AG08395 (cell line): ENCODE measurements around the gene BRAF.
A peak's percentile ranks its signal among the peaks of the same experiment; 100 is the strongest.
"Not testable (repeated sequence)": the region's sequence is repeated elsewhere in the genome, so short reads cannot be mapped to it uniquely, and the experiment has no call there.

Experiments
- DNase-seq: peaks from one replicate; pipeline ENCODE4 v3.0.0; 2012; ENCODE audit warnings: mixed read lengths, low spot score

Gene BRAF

DNA sequence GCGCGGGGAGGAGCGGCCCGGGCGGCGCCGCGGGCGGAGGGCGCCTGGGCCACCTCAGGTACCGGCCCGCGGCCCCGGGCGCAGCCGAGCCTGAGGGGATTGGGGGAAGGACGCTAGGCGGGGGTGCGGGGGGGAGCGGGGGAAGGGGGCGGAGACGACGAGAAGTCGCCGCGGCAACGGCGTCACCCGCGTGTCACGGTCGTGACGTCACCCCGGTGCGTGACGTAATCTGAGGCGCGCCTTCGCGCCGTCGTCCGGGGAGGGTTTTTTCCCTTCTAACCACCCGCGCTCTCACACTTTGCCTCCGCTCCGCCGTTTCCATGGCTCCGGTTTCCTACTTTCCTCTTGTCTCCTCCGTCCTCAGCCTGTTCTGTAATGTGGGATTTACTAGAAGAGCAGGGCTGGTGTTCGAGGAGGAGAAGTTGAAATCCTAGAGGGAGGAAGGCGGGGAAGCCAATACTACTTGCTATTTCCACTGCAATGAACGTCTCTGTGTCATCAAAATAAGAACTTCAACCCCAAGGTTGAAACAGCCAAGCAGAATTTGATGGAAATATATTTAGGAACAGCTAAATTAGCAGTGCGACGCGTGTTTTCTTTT, at the start of gene BRAF:
BRAF (minus strand) TSS at position 109 of the 601 bp plus-strand sequence. CDS start 226 bp downstream, outside the sequence.
- peak; percentile 94 for DNase-seq

DNA sequence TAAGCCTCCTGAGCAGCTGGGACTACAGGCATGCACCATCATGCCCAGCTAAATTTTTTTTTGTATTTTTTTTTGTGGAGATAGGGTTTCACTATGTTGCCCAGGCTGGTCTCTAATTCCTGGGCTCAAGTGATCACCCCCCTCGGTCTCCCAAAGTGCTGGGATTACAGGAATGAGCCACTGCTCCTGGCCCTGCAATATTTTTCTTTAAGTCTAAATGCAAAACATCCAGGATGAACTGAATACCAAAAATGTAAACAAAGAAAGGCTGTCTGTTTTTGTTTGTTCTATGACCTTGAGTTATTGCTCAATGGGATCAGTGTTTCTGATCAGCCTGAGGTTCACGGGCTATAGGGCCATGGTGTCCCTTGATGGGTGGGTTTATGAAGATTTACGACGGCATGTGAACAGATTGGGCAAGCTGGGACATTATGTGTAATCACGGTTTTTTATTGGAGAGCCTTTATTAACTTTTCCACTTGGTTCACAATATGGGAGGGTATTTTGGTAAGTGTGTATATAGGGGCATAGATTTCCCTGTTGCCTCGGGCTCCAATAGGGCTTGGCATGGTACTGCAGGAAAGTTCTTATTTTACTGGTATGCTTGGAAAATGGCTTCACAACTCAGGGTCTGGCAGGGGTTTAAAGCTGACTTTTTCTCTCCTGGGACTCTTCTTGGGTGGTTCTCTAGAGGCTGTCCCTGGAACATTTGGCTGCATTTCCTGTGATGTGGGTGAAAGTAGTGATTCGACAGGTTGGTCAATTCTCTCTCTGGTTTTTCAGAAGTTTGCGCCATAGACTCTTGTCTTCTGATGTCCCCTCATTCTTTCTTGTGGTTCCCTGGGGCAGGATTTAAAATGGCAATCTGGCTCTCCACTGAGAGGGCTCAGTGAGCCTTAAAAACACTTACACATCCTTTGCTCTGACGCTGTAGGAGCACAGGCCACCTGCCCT, 48.4 kb upstream of the BRAF start:
- no peak for DNase-seq

DNA sequence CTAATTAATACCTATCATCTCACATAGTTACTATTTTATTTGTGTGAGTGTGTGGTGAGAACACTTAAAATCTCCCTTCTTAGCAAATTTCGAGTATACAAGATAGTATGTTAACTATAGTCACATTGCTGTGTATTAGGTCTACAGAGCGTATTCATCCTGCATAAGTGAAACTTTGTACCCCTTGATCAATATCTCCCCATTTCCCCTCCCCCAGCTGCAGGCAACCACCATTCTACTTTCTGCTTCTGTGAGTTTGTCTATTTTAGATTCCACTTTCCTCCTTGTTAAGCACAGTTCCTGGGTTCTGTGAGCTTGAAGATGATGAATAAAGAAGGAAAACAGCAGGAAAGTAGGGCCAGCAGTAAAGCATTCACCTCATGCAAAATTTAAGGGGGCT, 47.6 kb upstream of the BRAF start:
- DNase-seq: no peak

DNA sequence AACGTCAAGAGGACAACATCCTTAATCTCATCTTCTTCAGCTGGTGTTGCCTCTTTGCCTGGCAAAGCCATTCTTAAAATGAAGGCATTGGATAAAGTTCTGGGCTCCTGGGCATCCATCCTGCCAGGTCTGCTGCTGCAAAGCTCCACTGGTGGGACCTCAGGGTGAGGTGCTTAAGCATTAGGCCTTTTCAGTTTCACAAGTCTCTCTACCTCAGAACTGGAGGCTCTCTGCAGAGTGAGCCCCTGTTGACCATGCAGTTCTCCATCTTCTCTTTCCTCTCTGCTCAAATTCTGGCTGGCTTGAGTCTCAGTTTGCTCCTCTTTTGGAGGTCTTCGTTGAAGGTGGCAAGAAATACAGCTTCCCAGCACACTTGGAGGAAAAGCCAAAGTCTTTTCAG, 42.7 kb upstream of the BRAF start:
- no peak for DNase-seq

DNA sequence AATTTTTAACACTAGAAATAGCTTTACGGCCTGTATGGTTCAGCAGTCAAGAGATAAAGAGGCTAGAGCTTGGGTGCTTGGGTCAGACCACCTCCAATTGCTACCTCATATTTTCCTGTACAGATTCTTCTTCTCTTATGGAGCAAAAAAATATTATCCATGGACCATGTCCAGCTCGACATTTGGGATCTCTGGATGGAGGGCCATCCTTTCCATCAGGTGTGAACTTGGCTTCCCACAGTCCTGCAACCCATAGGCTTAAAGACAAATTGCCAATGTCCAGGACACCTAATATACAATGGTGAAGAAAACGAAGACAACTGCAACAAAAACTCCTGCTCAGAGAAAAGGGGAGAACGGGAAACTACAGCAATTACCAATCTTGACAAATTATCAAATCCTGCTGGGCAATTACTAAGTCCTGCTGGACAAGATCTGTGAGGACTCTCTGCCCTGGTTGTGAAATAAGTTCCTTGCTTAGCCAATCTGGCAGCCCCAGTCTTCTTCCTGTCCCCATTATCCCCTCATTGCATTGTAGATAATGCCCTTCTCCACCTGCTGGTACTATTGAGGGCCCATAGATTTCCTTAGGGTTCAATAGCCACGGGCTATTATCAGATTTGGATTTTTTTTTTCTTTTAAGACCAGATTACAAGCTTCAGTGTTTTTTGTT, 42.0 kb upstream of the BRAF start:
- DNase-seq: no peak

DNA sequence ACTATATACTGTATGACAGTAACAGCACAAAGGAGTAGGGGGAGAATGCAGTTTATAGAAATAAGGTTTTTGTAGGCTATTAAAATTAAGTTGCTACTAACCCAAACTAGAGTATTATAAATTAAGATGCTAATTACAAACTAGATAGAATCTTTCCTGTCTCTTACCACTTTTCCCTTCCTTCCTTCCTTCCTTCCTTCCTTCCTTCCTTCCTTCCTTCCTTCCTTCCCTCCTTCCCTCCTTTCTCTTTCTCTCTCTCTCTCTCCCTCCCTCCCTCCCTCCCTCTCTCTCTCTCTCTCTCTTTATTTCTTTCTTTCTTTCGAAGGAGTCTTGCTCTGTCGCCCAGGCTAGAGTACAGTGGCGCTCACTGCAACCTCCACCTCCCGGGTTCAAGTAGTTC, 36.4 kb upstream of the BRAF start:
- no peak for DNase-seq

DNA sequence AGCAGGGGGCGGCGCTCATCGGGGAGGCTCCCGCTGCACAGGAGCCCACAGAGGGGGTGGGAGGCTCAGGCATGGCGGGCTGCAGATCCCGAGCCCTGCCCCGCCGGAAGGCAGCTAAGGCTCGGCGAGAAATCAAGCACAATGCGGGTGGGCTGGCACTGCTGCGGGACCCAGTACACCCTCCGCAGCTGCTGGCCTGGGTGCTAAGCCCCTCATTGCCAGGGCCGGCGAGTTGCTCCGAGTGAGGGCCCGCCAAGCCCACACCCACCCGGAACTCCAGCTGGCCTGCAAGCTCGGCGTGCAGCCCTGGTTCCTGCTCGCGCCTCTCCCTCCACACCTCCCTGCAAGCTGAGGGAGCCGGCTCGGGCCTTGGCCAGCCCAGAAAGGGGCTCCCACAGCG, 32.3 kb upstream of the BRAF start:
- not testable (repeated sequence) for DNase-seq

DNA sequence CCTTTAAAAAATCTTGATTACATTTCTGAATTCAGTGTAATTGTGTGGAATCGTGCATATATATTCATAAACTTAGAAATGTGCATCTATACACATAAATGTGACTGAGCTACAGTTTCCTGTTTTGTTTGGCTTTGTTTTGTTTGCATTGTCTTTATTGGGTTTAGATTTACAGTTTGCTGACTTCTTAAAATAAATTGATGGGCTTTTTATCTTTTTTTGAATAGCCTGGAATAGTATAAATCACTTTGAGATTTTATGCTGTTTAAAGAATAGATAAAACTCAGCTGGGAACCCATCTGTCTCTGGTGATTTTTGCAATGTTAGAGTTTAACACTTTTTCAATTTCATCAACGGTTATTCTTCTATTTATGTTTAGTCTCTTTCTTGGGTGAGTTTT, 21.2 kb upstream of the BRAF start:
- no peak for DNase-seq

DNA sequence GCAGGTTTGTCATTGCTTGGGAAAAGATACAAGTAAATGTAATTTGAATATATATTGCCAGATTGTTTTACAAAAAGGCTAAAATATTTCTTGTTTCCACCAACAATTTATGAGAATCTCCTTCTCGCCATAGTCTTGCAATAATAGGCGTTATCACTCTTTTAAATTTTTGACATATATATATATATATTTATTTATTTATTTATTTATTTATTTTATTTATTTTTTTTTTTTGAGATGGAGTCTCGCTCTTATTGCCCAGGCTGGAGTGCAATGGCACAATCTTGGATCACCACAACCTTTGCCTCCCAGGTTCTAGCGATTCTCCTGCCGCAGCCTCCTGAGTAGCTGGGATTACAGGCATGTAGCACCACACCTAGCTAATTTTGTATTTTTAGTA, 17.5 kb upstream of the BRAF start:
- DNase-seq: not testable (repeated sequence)

DNA sequence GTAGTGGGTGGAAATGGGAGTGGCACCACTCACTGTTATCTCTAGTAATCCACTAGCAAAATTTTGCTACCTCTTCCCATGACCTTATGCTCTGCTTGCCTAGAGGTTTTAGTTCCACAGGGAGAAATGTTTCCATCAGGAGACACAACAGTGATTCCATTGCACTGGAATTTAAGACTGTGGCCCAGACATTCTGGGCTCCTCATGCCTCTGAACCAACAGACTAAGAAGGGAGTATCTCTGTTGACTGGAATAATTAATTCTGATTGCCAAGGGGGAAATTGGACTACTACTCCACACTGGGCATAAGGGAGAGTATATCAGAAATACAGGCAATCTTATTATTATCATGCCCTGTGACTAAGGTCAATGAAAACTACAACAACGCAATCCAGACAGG, 16.2 kb upstream of the BRAF start:
- DNase-seq: no peak

DNA sequence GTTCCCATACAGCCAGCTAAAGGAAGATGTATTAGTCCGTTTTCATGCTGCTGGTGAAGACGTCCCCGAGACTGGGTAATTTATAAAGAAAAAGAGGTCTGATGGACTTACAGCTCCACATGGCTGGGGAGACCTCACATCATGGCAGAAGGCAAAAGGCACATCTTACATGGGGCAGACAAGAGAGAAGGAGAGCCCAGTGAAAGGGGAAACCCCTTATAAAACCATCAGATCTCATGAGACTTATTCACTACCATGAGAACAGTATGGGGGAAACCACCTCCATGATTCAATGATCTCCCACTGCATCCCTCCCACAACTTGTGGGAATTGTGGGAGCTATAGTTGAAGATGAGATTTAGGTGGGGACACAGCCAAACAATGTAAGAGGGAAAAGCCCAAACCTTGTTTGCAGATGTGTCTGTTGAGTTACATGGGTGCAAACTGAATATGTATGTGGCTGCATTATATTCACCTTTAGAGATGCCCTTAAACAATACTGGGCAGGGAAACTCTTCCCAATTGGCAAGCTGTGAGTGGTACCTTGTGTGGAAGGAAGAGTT, 13.1 kb upstream of the BRAF start:
- DNase-seq: no peak

DNA sequence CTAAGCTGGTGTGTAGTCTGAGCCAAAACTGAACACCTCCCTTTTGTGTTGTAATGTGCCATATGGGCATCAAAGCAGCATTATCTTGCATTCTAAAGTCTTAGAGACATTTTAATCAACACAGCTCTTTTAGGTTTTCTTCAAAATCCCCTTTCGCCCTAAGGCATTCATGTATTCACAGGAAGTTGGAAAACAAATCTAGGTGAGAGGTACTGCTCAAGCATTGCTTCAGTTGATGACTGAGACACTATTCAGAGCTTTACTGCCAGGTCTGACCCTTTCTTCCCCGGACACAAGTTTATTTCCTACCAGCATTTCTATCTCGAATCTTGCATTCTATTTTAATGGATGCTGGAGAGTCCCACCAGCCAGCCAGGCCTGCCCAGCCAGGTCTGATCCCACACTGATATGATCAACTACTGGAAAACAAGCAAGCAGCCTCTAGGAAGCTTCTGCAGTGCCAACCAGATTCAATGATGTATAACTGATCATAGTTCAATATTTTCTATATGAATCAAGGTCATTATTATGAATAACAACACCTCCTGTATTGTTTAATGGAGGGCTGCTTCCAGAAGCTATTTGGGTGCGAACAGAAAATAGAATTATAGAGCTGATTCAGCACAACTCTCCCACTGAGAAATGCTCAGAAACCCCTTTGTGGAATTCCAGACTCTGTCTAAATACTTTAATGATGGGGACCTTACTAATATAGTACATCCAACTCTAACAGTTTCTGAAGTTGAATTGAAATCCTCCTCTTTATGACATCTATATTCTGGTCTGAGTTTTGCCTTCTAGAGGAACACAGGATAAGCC, 4.0 kb upstream of the BRAF start:
- no peak for DNase-seq

DNA sequence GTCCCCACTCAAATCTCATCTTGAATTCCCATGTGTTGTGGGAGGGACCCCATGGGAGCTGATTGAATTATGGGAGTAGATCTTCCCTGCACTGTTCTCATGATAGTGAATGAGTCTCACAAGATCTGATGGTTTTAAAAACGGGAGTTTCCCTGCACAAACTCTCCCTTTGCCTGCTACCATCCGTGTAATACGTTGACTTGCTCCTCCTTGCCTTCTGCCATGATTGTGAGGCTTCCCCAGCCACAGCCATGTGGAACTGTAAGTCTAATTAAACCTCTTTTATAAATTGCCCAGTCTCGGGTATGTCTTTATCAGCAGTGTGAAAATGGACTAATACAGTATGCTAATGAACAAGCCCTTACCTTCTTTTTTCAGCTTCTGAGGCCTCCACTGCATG, 3.2 kb upstream of the BRAF start:
- not testable (repeated sequence) for DNase-seq

DNA sequence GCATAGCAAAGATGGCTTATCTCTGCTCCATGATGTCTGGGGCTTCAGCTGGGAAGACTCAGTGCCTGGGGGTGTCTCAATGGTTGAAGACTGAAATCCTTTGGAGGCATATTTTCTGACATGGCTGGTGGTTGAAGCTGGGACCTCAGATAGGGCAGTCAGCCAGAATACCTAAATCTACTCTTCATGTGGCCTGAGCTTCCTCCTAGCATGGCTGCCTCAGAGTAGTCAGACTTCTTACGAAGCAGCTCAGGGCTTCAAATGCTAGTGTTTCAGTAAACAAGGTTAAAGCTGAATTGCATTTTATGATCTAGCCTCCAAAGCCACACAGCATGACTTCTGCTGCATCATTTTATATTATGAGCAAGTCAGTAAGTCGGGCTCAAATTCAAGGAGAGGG, 2.6 kb upstream of the BRAF start:
- no peak for DNase-seq

DNA sequence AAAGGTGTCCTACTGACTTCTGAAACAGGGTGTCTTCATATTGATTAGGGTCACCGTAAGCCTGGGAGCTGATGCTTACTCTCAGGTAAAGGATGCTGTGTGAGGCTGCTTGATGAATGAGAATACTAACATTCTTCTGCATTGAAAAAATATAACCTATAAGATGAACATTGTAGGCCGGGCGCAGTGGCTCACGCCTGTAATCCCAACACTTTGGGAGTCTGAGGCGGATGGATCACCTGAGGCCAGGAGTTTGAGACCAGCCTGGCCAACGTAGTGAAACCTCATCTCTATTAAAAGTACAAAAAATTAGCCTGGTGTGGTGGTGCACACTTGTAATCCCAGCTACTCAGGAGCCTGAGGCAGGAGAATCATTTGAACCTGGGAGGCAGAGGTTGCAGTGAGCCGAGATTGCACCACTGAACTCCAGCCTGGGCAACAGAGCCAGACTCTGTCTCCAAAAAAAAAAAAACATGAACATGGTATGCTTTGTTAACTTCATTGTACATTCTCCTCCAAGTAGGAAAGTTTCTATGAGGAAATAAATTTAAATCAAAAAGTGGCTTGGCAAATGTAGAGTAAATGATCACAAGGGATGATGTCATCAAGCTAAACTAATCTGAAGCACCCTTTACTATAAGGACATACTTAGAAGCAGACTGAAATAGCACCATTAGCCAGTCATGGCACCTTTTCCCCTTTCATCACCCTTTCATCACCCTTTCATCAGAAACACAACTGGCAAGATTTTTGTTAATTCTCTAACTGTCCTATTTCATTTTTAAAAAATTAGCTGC, 1.5 kb upstream of the BRAF start:
- no peak for DNase-seq

DNA sequence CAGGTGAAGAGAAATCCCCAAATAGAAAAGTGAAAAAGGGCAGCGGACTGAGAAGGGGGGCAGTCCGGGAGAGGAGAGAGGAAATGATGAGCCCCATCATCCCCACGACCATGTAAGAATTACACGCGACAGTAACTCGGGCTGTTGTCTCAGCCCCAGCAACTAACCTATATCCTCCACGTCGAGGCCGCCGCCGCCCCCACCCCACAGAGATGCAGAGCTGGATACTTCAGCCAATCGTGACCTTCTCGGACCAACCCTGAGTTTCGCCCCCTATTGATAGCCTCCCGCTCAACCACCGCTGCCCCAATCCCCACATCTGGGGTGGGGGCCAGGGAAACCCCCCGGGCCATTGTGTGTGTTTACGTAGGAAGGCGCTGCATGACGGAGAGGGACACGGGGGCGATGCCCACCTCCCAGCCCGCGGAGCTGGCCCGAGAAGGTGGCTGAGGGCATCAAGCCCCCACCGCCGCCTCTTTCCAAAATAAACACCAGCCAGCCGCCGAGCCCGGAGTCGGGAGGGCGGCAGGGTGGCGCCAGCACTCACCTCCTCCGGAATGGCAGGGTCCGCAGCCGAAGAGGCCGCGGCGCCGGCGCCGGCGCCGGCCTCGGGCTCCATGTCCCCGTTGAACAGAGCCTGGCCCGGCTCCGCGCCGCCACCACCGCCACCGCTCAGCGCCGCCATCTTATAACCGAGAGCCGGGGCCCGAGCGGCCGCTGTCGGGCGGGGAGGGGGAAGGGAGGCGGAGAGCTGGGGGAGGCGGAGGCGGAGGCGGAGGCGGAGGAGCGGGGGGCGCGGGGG, 509 bp downstream of the BRAF start:
- peak; percentile 56 for DNase-seq

DNA sequence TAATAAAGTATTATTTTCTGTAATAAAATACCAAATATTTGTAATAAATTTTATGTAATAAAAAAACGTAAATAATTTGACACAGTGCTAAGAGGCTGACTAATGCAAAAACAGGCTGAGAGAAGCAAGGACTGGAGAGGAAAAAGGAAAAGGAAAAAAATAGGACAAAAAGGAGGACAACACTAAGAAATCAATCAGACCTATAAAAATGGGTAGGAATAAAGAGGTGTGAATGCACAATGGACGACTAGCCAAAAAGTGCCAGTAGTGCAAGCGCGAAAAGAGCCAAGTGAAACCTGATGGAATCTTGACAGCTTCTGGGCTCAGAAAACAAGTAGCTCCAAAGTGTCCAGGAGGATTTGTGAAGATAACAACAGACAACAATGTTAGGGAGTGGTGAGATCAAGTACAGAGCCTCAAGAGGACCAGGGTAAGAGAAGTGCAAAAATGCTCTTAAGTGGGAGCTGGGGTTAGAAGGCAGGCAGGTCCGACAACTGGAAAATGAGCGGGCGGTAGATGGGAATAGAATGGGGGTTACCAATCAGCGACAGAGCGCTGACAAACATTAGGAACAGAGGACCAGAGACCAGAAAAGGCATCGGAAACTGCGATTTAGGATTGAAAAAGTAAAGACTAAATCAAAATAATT, 1.2 kb downstream of the BRAF start:
- peak; percentile 17 for DNase-seq

DNA sequence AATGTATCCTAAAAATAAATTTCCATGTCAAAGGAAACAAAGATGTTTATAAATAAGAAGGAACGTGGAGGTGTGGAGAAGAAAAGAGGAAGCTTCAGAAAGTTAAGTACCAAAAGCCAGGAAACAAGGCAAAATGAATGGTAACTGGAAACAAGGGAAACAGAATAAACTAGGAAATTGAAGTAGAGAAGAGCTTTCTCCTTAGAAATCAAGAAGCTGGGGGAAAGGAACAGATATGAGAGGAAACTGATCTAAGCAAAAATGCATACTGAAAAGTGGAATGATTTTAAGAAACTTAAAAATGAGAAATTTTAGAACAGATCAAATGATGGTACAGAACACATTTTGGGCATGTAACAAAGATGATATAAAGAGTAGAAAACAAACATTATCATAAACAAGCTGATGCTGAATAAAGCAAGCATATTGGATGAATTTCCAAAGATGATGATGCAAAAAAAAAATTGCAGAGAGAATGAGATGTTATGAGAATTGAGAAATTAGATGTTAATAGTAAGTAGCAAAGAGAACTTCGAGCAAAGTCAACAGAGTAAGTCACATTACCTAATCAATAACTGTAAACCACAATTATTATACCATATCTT, 1.9 kb downstream of the BRAF start:
- no peak for DNase-seq

DNA sequence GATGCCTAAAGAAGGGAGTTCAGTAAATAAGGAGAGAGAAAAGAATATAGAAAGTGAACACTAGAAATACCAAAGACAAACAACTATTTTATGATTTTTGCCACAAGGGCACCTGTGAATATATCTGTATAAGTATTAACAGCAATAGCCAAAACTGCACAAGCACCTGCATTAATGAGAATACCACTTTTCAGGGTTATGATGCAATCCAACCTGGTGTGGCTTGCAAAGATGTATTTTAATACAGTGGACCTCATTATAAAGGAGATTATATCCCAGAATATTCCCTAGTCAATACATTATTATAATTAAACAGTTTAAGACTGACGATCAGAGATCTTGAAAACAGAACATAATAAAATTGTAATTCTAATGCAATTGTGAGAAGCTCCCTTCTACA, 4.0 kb downstream of the BRAF start:
- DNase-seq: no peak
